ENCODE measurements around the gene PMEPA1.

Gene PMEPA1

GRCh38 chr20:57660922-57661745, 48.7 kb downstream of the PMEPA1 start:
- DNase-seq (ENCODE audit: low read depth), result no peak

GRCh38 chr20:57660181-57660921, 49.5 kb downstream of the PMEPA1 start:
- DNase-seq (ENCODE audit: low read depth), result no peak

- DNase-seq (ENCODE audit: low read depth), result no peak
Observed at GRCh38 chr20:57659517-57660180, 50.2 kb downstream of the PMEPA1 start.

- DNase-seq (ENCODE audit: low read depth), result no peak
Observed at GRCh38 chr20:57658833-57659516, 50.8 kb downstream of the PMEPA1 start.

- no peak for DNase-seq (ENCODE audit: low read depth)
Observed at GRCh38 chr20:57658447-57658832, 51.4 kb downstream of the PMEPA1 start.

GRCh38 chr20:57657535-57658446, 52.0 kb downstream of the PMEPA1 start:
- no peak for DNase-seq (ENCODE audit: low read depth)

GRCh38 chr20:57656821-57657534, 52.8 kb downstream of the PMEPA1 start:
- no peak for DNase-seq (ENCODE audit: low read depth)

- DNase-seq (ENCODE audit: low read depth), result no peak
Observed at GRCh38 chr20:57656252-57656820, 53.5 kb downstream of the PMEPA1 start.

- DNase-seq (ENCODE audit: low read depth), result no peak
Observed at GRCh38 chr20:57655809-57656155, 54.0 kb downstream of the PMEPA1 start.

GRCh38 chr20:57654998-57655808, 54.6 kb downstream of the PMEPA1 start:
- DNase-seq (ENCODE audit: low read depth), result no peak

GRCh38 chr20:57654363-57654997, 55.3 kb downstream of the PMEPA1 start:
- DNase-seq (ENCODE audit: low read depth), result peak; percentile 38

- DNase-seq (ENCODE audit: low read depth), result no peak
Observed at GRCh38 chr20:57653910-57654309, 55.9 kb downstream of the PMEPA1 start.

- DNase-seq (ENCODE audit: low read depth), result no peak
Observed at GRCh38 chr20:57653546-57653900, 56.3 kb downstream of the PMEPA1 start.

- DNase-seq (ENCODE audit: low read depth), result no peak
Observed at GRCh38 chr20:57652606-57653545, 56.9 kb downstream of the PMEPA1 start.

- no peak for DNase-seq (ENCODE audit: low read depth)
Observed at GRCh38 chr20:57651881-57652605, 57.8 kb downstream of the PMEPA1 start.

- DNase-seq (ENCODE audit: low read depth), result no peak
Observed at GRCh38 chr20:57650756-57651483, 58.9 kb downstream of the PMEPA1 start.
